Measurements from ENCODE around the gene ST6GAL1. TPM values are rescaled to one million over a fixed set of nuclear protein-coding genes. Genes with fewer than 3 reads are reported as not detected.

The ST6GAL1 gene
- total RNA-seq, 1 experiment from 2014 or later = 3.3 TPM

- Histone ChIP-seq H3K27ac (ENCODE audit: low read length) (no peak overlapping the region), H3K36me3 (ENCODE audit: control insufficient read depth, insufficient read depth, low read length) (no peaks in the 10 kb centered on the region), H3K27me3 (ENCODE audit: control insufficient read depth, insufficient read depth, low read length) (no peaks in the 10 kb centered on the region), H3K4me3 (ENCODE audit: low read depth in 2 of 2, low read length in 2 of 2) (no peak overlapping the region), H3K4me1 (ENCODE audit: control insufficient read depth, insufficient read depth, low read length) (no peaks in the 10 kb centered on the region), H3K9me3 (ENCODE audit: control insufficient read depth, insufficient read depth, low read depth, low read length) (no peaks in the 10 kb centered on the region)
- no peak for ATAC-seq
- in situ Hi-C loops (cut with HindIII; ENCODE audit: low pct_unique_long_range_greater_than_20kb, low sequenced_read_pairs) (no loop called here), intact Hi-C loops (cut with micrococcal nuclease; ENCODE audit: unreplicated experiment) (no loop called here)
- no TSS peak for BruUV-seq (replicated peaks)
- ChIA-PET CTCF (no interaction called here), POLR2A (no interaction called here)
- TF ChIP-seq TCF7L2 (IDR thresholded peaks at IDR 0.05; ENCODE audit: low read depth, low read length) (no peak), SIN3A (IDR thresholded peaks at IDR 0.05; ENCODE audit: borderline replicate concordance, insufficient read depth, low read depth, low read length) (no peak), POLR2AphosphoS5 (IDR thresholded peaks at IDR 0.05; ENCODE audit: low read depth, low read length) (no peak), REST (IDR thresholded peaks at IDR 0.05; ENCODE audit: insufficient read depth in 1 of 2, low read depth in 2 of 2, low read length in 1 of 2) (no peak)
- TF ChIP-seq, protein P1, sequence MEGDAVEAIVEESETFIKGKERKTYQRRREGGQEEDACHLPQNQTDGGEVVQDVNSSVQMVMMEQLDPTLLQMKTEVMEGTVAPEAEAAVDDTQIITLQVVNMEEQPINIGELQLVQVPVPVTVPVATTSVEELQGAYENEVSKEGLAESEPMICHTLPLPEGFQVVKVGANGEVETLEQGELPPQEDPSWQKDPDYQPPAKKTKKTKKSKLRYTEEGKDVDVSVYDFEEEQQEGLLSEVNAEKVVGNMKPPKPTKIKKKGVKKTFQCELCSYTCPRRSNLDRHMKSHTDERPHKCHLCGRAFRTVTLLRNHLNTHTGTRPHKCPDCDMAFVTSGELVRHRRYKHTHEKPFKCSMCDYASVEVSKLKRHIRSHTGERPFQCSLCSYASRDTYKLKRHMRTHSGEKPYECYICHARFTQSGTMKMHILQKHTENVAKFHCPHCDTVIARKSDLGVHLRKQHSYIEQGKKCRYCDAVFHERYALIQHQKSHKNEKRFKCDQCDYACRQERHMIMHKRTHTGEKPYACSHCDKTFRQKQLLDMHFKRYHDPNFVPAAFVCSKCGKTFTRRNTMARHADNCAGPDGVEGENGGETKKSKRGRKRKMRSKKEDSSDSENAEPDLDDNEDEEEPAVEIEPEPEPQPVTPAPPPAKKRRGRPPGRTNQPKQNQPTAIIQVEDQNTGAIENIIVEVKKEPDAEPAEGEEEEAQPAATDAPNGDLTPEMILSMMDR (IDR thresholded peaks at IDR 0.05) = no peak
- no peak for DNase-seq (ENCODE audit: low read depth, low spot score)
Observed at GRCh38 chr3:186949281-186949982, 19.1 kb downstream of the ST6GAL1 start.

GRCh38 chr3:186950402-186951093 is 20.2 kb downstream of the ST6GAL1 start:
- ChIA-PET CTCF (no interaction called here), POLR2A (no interaction called here)
- Histone ChIP-seq H3K4me3 (ENCODE audit: low read depth in 2 of 2, low read length in 2 of 2) (no peak overlapping the region), H3K27me3 (ENCODE audit: control insufficient read depth, insufficient read depth, low read length) (no peaks in the 10 kb centered on the region), H3K9me3 (ENCODE audit: control insufficient read depth, insufficient read depth, low read depth, low read length) (no peaks in the 10 kb centered on the region), H3K27ac (ENCODE audit: low read length) (no peak overlapping the region), H3K4me1 (ENCODE audit: control insufficient read depth, insufficient read depth, low read length) (no peaks in the 10 kb centered on the region), H3K36me3 (ENCODE audit: control insufficient read depth, insufficient read depth, low read length) (no peaks in the 10 kb centered on the region)
- no peak for TF ChIP-seq REST (IDR thresholded peaks at IDR 0.05; ENCODE audit: insufficient read depth in 1 of 2, low read depth in 2 of 2, low read length in 1 of 2)
- no peak for TF ChIP-seq SIN3A (IDR thresholded peaks at IDR 0.05; ENCODE audit: borderline replicate concordance, insufficient read depth, low read depth, low read length)
- no peak for TF ChIP-seq POLR2AphosphoS5 (IDR thresholded peaks at IDR 0.05; ENCODE audit: low read depth, low read length)
- TF ChIP-seq, protein P1 (IDR thresholded peaks at IDR 0.05) = no peak
- TF ChIP-seq TCF7L2 (IDR thresholded peaks at IDR 0.05; ENCODE audit: low read depth, low read length) = no peak
- DNase-seq (ENCODE audit: low read depth, low spot score) = no peak
- BruUV-seq (replicated peaks) = no TSS peak
- in situ Hi-C loops (cut with HindIII; ENCODE audit: low pct_unique_long_range_greater_than_20kb, low sequenced_read_pairs) = no loop called here
- intact Hi-C loops (cut with micrococcal nuclease; ENCODE audit: unreplicated experiment) = no loop called here
- no peak for ATAC-seq
